HG02938 (cell line): ENCODE measurements around the gene UCN.

Source experiments
- ATAC-seq: cut with Tn5 transposase; IDR thresholded peaks from one replicate; pipeline ENCODE4 v1.9.1; 2021; ENCODE audit warnings: mild to moderate bottlenecking, moderate library complexity; ENCODE audit not compliant: unreplicated experiment

UCN gene

GRCh38 chr2:27262379-27263286 lies 45.6 kb downstream of the UCN start, which contains the start of gene SLC30A3:
SLC30A3 (minus strand) TSS chr2:27263047; CDS start chr2:27262906, 141 bp downstream.
- no peak for ATAC-seq

DNA sequence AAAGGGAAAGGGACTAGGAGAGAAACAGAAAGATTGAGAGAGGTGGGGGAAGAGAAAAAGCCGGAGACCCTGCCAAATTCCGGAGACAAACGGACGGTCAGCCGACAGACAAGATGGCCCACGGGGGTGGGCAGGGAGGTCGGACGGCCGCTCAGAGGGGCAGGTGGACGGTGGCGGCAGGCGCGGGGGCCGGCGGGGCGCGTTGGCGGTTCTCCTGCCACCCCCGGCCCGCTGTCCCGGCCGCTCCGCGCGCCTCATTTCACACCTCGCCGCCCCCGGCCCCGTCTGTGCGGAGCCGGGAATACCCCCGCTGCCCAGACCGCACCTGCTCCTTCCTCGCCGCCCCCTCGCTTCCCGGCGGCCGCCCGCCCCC lies 46.3 kb downstream of the UCN start:
- no peak for ATAC-seq

DNA sequence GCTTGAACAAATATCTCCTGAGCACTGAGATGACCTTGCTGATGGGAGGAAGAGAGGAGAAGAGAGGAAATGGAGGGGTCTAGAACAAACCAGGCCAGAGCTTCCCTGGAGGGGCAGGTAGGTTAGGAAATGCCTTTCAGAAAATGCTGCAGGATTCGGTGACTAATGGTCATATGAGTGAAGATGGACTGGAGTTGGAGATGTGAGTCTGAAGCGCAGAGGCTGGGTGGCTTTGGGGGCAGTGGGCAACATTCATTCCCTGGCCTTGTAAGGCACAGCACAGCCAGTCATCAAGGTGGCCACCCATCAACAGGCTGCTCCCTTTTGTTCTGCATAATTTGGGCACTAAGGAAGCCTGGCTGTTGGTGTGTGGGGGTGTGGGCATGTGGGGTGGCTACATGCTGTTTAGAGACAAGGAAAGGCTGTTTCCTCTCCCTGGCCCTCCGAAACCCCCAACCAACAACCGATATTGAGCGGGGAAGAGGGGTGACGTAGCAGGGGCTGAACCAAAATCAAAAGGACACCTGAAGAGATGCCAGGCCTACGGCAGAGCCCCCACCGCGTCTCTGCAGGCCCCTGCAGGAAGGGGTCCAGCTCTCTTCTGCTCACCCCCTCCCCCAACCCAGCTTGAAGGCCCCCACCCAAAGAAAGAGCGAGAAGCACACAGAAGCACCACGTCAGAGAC lies 46.9 kb downstream of the UCN start:
- ATAC-seq = no peak

GRCh38 chr2:27258051-27258450 lies 50.2 kb downstream of the UCN start:
- no peak for ATAC-seq
